Endothelial cell of umbilical vein (primary cell): ENCODE measurements around the gene SPARC. TPM values are rescaled to one million over a fixed set of nuclear protein-coding genes. Genes with fewer than 3 reads are reported as not detected.

Experiments used
- BruUV-seq: library from RNA; stranded (reverse); fragments of 400-500 nt; replicated peaks from 2 replicates; lab custom pipeline; 2021; lab: Mats Ljungman, UMichigan
- CTCF ChIA-PET: fragments of 300-600, 350-600 bp; sonication (Branson Sonifier 250); formaldehyde crosslinking; loops from one replicate; lab custom pipeline; 2021; ENCODE audit warnings: antibody characterized with exemption, inconsistent platforms; lab: Charles Lee
- POLR2A ChIA-PET: fragments of 300-600, 350-600 bp; sonication (Branson Sonifier 250); formaldehyde crosslinking; loops from one replicate; lab custom pipeline; 2021; ENCODE audit warnings: antibody characterized with exemption, inconsistent platforms; lab: Charles Lee
- DNase-seq: peaks from one replicate; pipeline ENCODE4 v3.0.0-alpha.2; 2011; ENCODE audit warnings: low read depth, low spot score
- FAIRE-seq: peaks from 2 replicates; lab custom pipeline; 2011; peaks lifted over from hg19 to GRCh38; lab: Jason Lieb, UNC
- H2AFZ ChIP-seq: 2 replicates; pipeline ENCODE4 v1.6.0; 2012; ENCODE audit warnings: low read depth, low read length, control low read depth, inconsistent platforms
- H3K27ac ChIP-seq: 2 replicates; pipeline ENCODE4 v1.5.1; 2011; ENCODE audit warnings: low read depth, mild to moderate bottlenecking, control low read depth, low read length, moderate library complexity; ENCODE audit not compliant: insufficient read depth
- H3K27me3 ChIP-seq, 2 experiments: 2 replicates each; pipeline versions ENCODE4 v1.6.0 to v1.6.1; 2011; ENCODE audit warnings: low read length in 2 of 2, mixed read lengths in 1 of 2; ENCODE audit not compliant: control insufficient read depth in 2 of 2, insufficient read depth in 2 of 2
- H3K36me3 ChIP-seq, 2 experiments: 2 replicates in 1 of 2; 3 replicates in 1 of 2; pipeline ENCODE4 v1.5.1; 2011; ENCODE audit warnings: low read length in 2 of 2, mild to moderate bottlenecking in 1 of 2, moderate library complexity in 1 of 2; ENCODE audit not compliant: control insufficient read depth in 2 of 2, insufficient read depth in 2 of 2; ENCODE audit errors: extremely low read depth in 1 of 2
- H3K4me1 ChIP-seq: 3 replicates; pipeline ENCODE4 v1.5.1; 2011; ENCODE audit warnings: mild to moderate bottlenecking, low read length; ENCODE audit not compliant: control insufficient read depth, insufficient read depth; ENCODE audit errors: extremely low read depth
- H3K4me2 ChIP-seq: 2 replicates; pipeline ENCODE4 v1.6.1; 2011; ENCODE audit warnings: low read length, control low read depth, mixed read lengths; ENCODE audit not compliant: insufficient read depth
- H3K4me3 ChIP-seq, 3 experiments: fragments of 200-600 bp in 1 of 3; sonication (generic), shearing (Covaris generic) in 1 of 3; replicated peaks in 1 of 3; 2 replicates each; pipeline ENCODE4 v1.5.1; 2011 to 2016; ENCODE audit warnings: control low read depth in 3 of 3, low read length in 3 of 3, mild to moderate bottlenecking in 2 of 3, inconsistent platforms in 1 of 3, low read depth in 1 of 3, moderate library complexity in 1 of 3; ENCODE audit not compliant: insufficient read depth in 1 of 3
- H3K79me2 ChIP-seq: 2 replicates; pipeline ENCODE4 v1.6.0; 2012; ENCODE audit warnings: low read length, inconsistent platforms; ENCODE audit not compliant: control insufficient read depth, insufficient read depth
- H3K9ac ChIP-seq: replicated peaks from 2 replicates; pipeline ENCODE3; 2011; ENCODE audit warnings: low read length, control low read depth; ENCODE audit not compliant: insufficient read depth; ENCODE audit errors: extremely low read depth
- H3K9me1 ChIP-seq: replicated peaks from 3 replicates; pipeline ENCODE4 v1.6.0; 2011; ENCODE audit warnings: mild to moderate bottlenecking, low read length; ENCODE audit not compliant: control insufficient read depth, insufficient read depth; ENCODE audit errors: extremely low read depth
- H3K9me3 ChIP-seq: replicated peaks from 2 replicates; pipeline ENCODE4 v1.5.1; 2012; ENCODE audit warnings: low read length, inconsistent platforms; ENCODE audit not compliant: control insufficient read depth, insufficient read depth
- H4K20me1 ChIP-seq: replicated peaks from 2 replicates; pipeline ENCODE3; 2011; ENCODE audit warnings: mild to moderate bottlenecking, low read length; ENCODE audit not compliant: control insufficient read depth, insufficient read depth; ENCODE audit errors: extremely low read depth
- EZH2 ChIP-seq: IDR thresholded peaks from 2 replicates; pipeline ENCODE4 v1.6.1; 2012; ENCODE audit warnings: borderline replicate concordance, low read depth, mild to moderate bottlenecking, moderate library complexity, low read length, inconsistent platforms; ENCODE audit not compliant: severe bottlenecking
- FOS ChIP-seq: IDR thresholded peaks from 2 replicates; pipeline ENCODE4 v1.6.1; 2011; ENCODE audit warnings: mild to moderate bottlenecking, low read length, moderate library complexity, borderline replicate concordance; ENCODE audit not compliant: insufficient read depth
- JUN ChIP-seq: IDR thresholded peaks from 2 replicates; pipeline ENCODE4 v1.6.1; 2011; ENCODE audit warnings: borderline replicate concordance, low read depth; ENCODE audit not compliant: insufficient read length, insufficient read depth
- MYC ChIP-seq: IDR thresholded peaks from one replicate; pipeline ENCODE4 v1.6.1; 2011; ENCODE audit warnings: mild to moderate bottlenecking, low read depth, low read length
- POLR2A ChIP-seq: IDR thresholded peaks from 2 replicates; pipeline ENCODE4 v1.6.1; 2012; ENCODE audit warnings: low read depth, mild to moderate bottlenecking, control low read depth, low read length
- POLR2AphosphoS5 ChIP-seq: IDR thresholded peaks from 2 replicates; pipeline ENCODE4 v1.6.1; 2012; ENCODE audit warnings: low read depth, mild to moderate bottlenecking, control low read depth, low read length, moderate library complexity; ENCODE audit not compliant: insufficient read depth
- dilution Hi-C: fragments of 300-500 bp; cut with MboI; formaldehyde crosslinking; loops from one replicate; pipeline ENCODE4 v1.15.0; 2019; ENCODE audit warnings: low sequenced_read_pairs; ENCODE audit not compliant: extremely low pct_ligation_motif_present
- intact Hi-C: fragments of 100-400 bp; cut with micrococcal nuclease; formaldehyde crosslinking; loops from one replicate; pipeline ENCODE4 v1.10.0; 2022
- polyA plus RNA-seq, 4 experiments: library from polyadenylated mRNA; depleted of rRNA in 3 of 4; stranded (reverse) in 3 of 4; unstranded in 1 of 4; fragments of >200 nt; gene quantifications; 2 replicates each; pipeline versions ENCODE4 v1.2.1 to v1.2.3, GENCODE V29; 2011 to 2012; ENCODE audit warnings: missing spikeins in 1 of 4
- total RNA-seq: library from RNA; stranded (reverse); gene quantifications from 2 replicates; pipeline ENCODE4 v1.2.3, GENCODE V29; 2021
- TF ChIP-seq, protein P1 (sequence below), 2 donors: IDR thresholded peaks; 1 replicate in 1 of 2; 2 replicates in 1 of 2; pipeline ENCODE4 v1.5.1; 2011; ENCODE audit warnings: low read length in 2 of 2, mild to moderate bottlenecking in 2 of 2, moderate library complexity in 2 of 2, control low read depth in 1 of 2, inconsistent platforms in 1 of 2, low read depth in 1 of 2; ENCODE audit not compliant: insufficient read depth in 1 of 2; ENCODE audit errors: extremely low read depth in 1 of 2
- TF ChIP-seq, protein P2 (sequence below): IDR thresholded peaks from 2 replicates; pipeline ENCODE4 v1.6.1; 2011; ENCODE audit not compliant: insufficient read depth, insufficient read length

Gene SPARC
- total and polyA plus RNA-seq, 2 donors (not counting 3 experiments of a cell fraction or from before 2014, with no cell fraction given), result 2,962 to 3,114 TPM

DNA sequence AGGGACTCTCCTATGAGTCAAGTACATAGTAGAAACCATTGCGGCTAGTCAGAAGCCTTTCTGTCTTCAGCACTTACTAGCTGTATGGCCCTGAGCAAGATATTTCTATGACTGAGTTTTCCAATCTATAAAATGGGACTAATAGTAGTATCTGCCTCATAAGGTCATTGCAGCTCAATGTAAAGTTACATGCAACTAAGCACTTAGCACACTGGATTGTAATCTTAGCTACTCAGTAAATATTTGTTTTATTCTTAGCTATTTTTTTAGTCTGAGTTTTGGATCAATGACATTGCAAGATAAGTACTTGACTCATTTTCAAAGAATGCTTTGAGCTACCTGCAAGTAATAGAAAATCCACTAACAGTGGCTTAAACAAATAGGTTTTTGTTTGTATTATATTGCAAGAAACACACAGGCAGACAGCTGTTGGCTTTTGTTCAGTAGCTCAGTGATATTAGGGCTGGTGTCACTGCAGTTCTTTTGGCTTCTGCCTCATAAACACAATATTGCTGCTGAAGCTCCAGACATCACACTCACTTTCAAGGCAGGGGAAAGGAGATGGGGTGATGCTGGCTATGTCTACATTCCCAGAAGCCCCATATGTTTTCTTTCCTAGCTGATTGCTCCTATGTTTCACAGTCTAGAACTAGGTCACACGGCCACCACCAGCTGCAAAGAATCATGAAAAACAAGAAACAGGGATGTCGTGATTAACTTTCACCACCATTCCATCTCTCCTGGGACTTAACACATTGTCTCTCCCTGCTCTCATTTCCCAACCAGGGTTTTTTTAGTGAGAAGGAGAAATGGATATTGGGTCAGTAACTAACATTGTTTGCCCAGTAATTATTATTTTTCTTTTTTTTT, 68.6 kb downstream of the SPARC start:
- Histone ChIP-seq H4K20me1 (no peaks in the 10 kb centered on the region), H3K27ac (no peak overlapping the region), H3K9me3 (no peaks in the 10 kb centered on the region), H3K27me3 (peaks cover 2 to 3% of the 10 kb centered on the region in 2 experiments), H3K4me3 (no peak overlapping the region), H3K9me1 (no peaks in the 10 kb centered on the region), H2AFZ (no peak overlapping the region), H3K4me1 (no peaks in the 10 kb centered on the region), H3K9ac (no peak overlapping the region), H3K36me3 (no peaks in the 10 kb centered on the region), H3K79me2 (no peaks in the 10 kb centered on the region), H3K4me2 (no peak overlapping the region)
- dilution Hi-C loops (no loop called here), intact Hi-C loops (no loop called here)
- DNase-seq (no peak), FAIRE-seq (no peak)
- TF ChIP-seq MYC (no peak), POLR2A (no peak), JUN (no peak), EZH2 (no peak), POLR2AphosphoS5 (no peak), FOS (no peak)
- TF ChIP-seq, protein P1, sequence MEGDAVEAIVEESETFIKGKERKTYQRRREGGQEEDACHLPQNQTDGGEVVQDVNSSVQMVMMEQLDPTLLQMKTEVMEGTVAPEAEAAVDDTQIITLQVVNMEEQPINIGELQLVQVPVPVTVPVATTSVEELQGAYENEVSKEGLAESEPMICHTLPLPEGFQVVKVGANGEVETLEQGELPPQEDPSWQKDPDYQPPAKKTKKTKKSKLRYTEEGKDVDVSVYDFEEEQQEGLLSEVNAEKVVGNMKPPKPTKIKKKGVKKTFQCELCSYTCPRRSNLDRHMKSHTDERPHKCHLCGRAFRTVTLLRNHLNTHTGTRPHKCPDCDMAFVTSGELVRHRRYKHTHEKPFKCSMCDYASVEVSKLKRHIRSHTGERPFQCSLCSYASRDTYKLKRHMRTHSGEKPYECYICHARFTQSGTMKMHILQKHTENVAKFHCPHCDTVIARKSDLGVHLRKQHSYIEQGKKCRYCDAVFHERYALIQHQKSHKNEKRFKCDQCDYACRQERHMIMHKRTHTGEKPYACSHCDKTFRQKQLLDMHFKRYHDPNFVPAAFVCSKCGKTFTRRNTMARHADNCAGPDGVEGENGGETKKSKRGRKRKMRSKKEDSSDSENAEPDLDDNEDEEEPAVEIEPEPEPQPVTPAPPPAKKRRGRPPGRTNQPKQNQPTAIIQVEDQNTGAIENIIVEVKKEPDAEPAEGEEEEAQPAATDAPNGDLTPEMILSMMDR (IDR thresholded peaks at IDR 0.05; ENCODE audit: extremely low read depth in 1 of 2, insufficient read depth in 1 of 2, low read depth in 1 of 2, low read length in 2 of 2), result no peak
- TF ChIP-seq, protein P2, sequence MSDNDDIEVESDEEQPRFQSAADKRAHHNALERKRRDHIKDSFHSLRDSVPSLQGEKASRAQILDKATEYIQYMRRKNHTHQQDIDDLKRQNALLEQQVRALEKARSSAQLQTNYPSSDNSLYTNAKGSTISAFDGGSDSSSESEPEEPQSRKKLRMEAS, result no peak
- POLR2A ChIA-PET, result no interaction called here
- CTCF ChIA-PET, result interaction anchor here (0.8 kb wide), 1 partner anchor 9 kb away, joined by 3 read pairs; no protein-coding TSS in a partner anchor
- BruUV-seq, result no TSS peak
